Activated T-helper 17 cell treated with anti-CD3 and anti-CD28 coated beads, Interleukin-2, amount 50 U/mL, for 72 hours (primary cell): ENCODE data around the gene FCER2. TPM values are rescaled to one million over a fixed set of nuclear protein-coding genes. Genes with fewer than 3 reads are reported as not detected.

Experiments used
- ATAC-seq: fragments of 150-1000 bp; cut with Tn5 transposase; replicated peaks from 2 replicates; pipeline ENCODE4 v1.10.0; 2021; ENCODE audit warnings: mild to moderate bottlenecking, moderate library complexity
- H3K27ac Mint-ChIP-seq: one replicate; pipeline ENCODE4 v1.8.0; 2022; ENCODE audit warnings: mixed read lengths
- H3K27me3 Mint-ChIP-seq: one replicate; pipeline ENCODE4 v1.8.0; 2022; ENCODE audit warnings: mixed read lengths
- H3K36me3 Mint-ChIP-seq: one replicate; pipeline ENCODE4 v1.8.0; 2022; ENCODE audit warnings: low read depth, mild to moderate bottlenecking, mixed read lengths
- H3K4me1 Mint-ChIP-seq: one replicate; pipeline ENCODE4 v1.8.0; 2022; ENCODE audit warnings: mixed read lengths
- H3K4me3 Mint-ChIP-seq: one replicate; pipeline ENCODE4 v1.8.0; 2022; ENCODE audit warnings: mild to moderate bottlenecking, mixed read lengths
- H3K9me3 Mint-ChIP-seq: one replicate; pipeline ENCODE4 v1.8.0; 2022; ENCODE audit warnings: mixed read lengths
- total RNA-seq, 2 donors: library from RNA; stranded (reverse); gene quantifications; one replicate each; pipeline ENCODE4 v1.2.3, GENCODE V29; 2022

FCER2 gene
- total RNA-seq, 2 donors from 2014 or later, result 0.65 to 2.8 TPM

GRCh38 chr19:7739801-7740681 lies 38.1 kb upstream of the FCER2 start:
- H3K9me3 Mint-ChIP-seq, result no peaks in the 10 kb centered on the region
- H3K27me3 Mint-ChIP-seq, result peaks cover 39% of the 10 kb centered on the region
- no peak overlapping the region for H3K27ac Mint-ChIP-seq
- no peaks in the 10 kb centered on the region for H3K36me3 Mint-ChIP-seq
- ATAC-seq, result no peak
- H3K4me3 Mint-ChIP-seq, result no peak overlapping the region
- H3K4me1 Mint-ChIP-seq, result peaks cover 4% of the 10 kb centered on the region

GRCh38 chr19:7739211-7739755 lies 37.4 kb upstream of the FCER2 start:
- no peak overlapping the region for H3K27ac Mint-ChIP-seq
- H3K9me3 Mint-ChIP-seq, result no peaks in the 10 kb centered on the region
- H3K36me3 Mint-ChIP-seq, result no peaks in the 10 kb centered on the region
- peaks cover 4% of the 10 kb centered on the region for H3K4me1 Mint-ChIP-seq
- H3K4me3 Mint-ChIP-seq, result no peak overlapping the region
- ATAC-seq, result no peak
- H3K27me3 Mint-ChIP-seq, result peaks cover 35% of the 10 kb centered on the region

GRCh38 chr19:7738023-7738422 lies 36.1 kb upstream of the FCER2 start:
- peak; percentile 94 for ATAC-seq

GRCh38 chr19:7737215-7737614 lies 35.3 kb upstream of the FCER2 start:
- Mint-ChIP-seq H3K27ac (no peak overlapping the region), H3K36me3 (no peaks in the 10 kb centered on the region), H3K4me1 (peaks cover 4% of the 10 kb centered on the region), H3K4me3 (no peak overlapping the region), H3K27me3 (peaks cover 25% of the 10 kb centered on the region), H3K9me3 (no peaks in the 10 kb centered on the region)
- ATAC-seq, result no peak

More at GRCh38 chr19:7738023-7738422, 36.1 kb upstream of the FCER2 start:
- H3K36me3 Mint-ChIP-seq, result no peaks in the 10 kb centered on the region
- no peaks in the 10 kb centered on the region for H3K9me3 Mint-ChIP-seq
- H3K27me3 Mint-ChIP-seq, result peaks cover 28% of the 10 kb centered on the region
- H3K27ac Mint-ChIP-seq, result peak overlapping the region; percentile 60
- peaks cover 4% of the 10 kb centered on the region for H3K4me1 Mint-ChIP-seq
- no peak overlapping the region for H3K4me3 Mint-ChIP-seq

- peaks cover 26% of the 10 kb centered on the region for H3K27me3 Mint-ChIP-seq
- H3K36me3 Mint-ChIP-seq, result no peaks in the 10 kb centered on the region
- ATAC-seq, result no peak
- H3K4me1 Mint-ChIP-seq, result peaks cover 4% of the 10 kb centered on the region
- H3K4me3 Mint-ChIP-seq, result no peak overlapping the region
- H3K9me3 Mint-ChIP-seq, result no peaks in the 10 kb centered on the region
- H3K27ac Mint-ChIP-seq, result no peak overlapping the region
Measured at GRCh38 chr19:7736148-7736547, 34.2 kb upstream of the FCER2 start.

GRCh38 chr19:7734220-7735203 lies 32.6 kb upstream of the FCER2 start:
- Mint-ChIP-seq H3K36me3 (no peaks in the 10 kb centered on the region), H3K4me3 (no peak overlapping the region), H3K27ac (no peak overlapping the region), H3K4me1 (peaks cover 4% of the 10 kb centered on the region), H3K9me3 (no peaks in the 10 kb centered on the region), H3K27me3 (peaks cover 19% of the 10 kb centered on the region)
- no peak for ATAC-seq

GRCh38 chr19:7733376-7733775 lies 31.4 kb upstream of the FCER2 start:
- no peak for ATAC-seq
- Mint-ChIP-seq H3K27me3 (peaks cover 22% of the 10 kb centered on the region), H3K4me3 (no peak overlapping the region), H3K4me1 (peaks cover 4% of the 10 kb centered on the region), H3K9me3 (no peaks in the 10 kb centered on the region), H3K27ac (no peak overlapping the region), H3K36me3 (no peaks in the 10 kb centered on the region)

- Mint-ChIP-seq H3K4me3 (no peak within 1 kb of the TSS), H3K27ac (no peak within 1 kb of the TSS), H3K9me3 (no peaks in the 10 kb centered on the region), H3K27me3 (peaks cover 31% of the 10 kb centered on the region), H3K36me3 (no peaks in the 10 kb centered on the region), H3K4me1 (no peaks in the 10 kb centered on the region)
- no peak for ATAC-seq
Measured at GRCh38 chr19:7732045-7732444, 30.1 kb upstream of the FCER2 start, which contains the start of gene CLEC4G. TSS of gene CLEC4G (minus strand) at chr19:7732110. CDS start at chr19:7732102, 8 bp downstream.

- Mint-ChIP-seq H3K4me1 (no peaks in the 10 kb centered on the region), H3K9me3 (no peaks in the 10 kb centered on the region), H3K36me3 (no peaks in the 10 kb centered on the region), H3K27me3 (peaks cover 31% of the 10 kb centered on the region), H3K27ac (no peak overlapping the region), H3K4me3 (no peak overlapping the region)
- no peak for ATAC-seq
Measured at GRCh38 chr19:7731615-7732014, 29.7 kb upstream of the FCER2 start.

- Mint-ChIP-seq H3K27me3 (peaks cover 31% of the 10 kb centered on the region), H3K27ac (no peak overlapping the region), H3K4me3 (no peak overlapping the region), H3K36me3 (no peaks in the 10 kb centered on the region), H3K9me3 (no peaks in the 10 kb centered on the region), H3K4me1 (no peaks in the 10 kb centered on the region)
- ATAC-seq, result no peak
Measured at GRCh38 chr19:7731218-7731595, 29.3 kb upstream of the FCER2 start.

- peaks cover 31% of the 10 kb centered on the region for H3K27me3 Mint-ChIP-seq
- H3K9me3 Mint-ChIP-seq, result no peaks in the 10 kb centered on the region
- H3K36me3 Mint-ChIP-seq, result no peaks in the 10 kb centered on the region
- no peak overlapping the region for H3K27ac Mint-ChIP-seq
- H3K4me1 Mint-ChIP-seq, result no peaks in the 10 kb centered on the region
- ATAC-seq, result no peak
- no peak overlapping the region for H3K4me3 Mint-ChIP-seq
Measured at GRCh38 chr19:7730286-7731217, 28.6 kb upstream of the FCER2 start.

GRCh38 chr19:7729831-7730285 lies 27.9 kb upstream of the FCER2 start:
- Mint-ChIP-seq H3K27me3 (peaks cover 31% of the 10 kb centered on the region), H3K27ac (no peak overlapping the region), H3K4me1 (no peaks in the 10 kb centered on the region), H3K9me3 (no peaks in the 10 kb centered on the region), H3K36me3 (no peaks in the 10 kb centered on the region), H3K4me3 (no peak overlapping the region)
- ATAC-seq, result no peak

- no peak overlapping the region for H3K4me3 Mint-ChIP-seq
- no peaks in the 10 kb centered on the region for H3K4me1 Mint-ChIP-seq
- no peak for ATAC-seq
- H3K27ac Mint-ChIP-seq, result no peak overlapping the region
- H3K9me3 Mint-ChIP-seq, result no peaks in the 10 kb centered on the region
- H3K27me3 Mint-ChIP-seq, result peaks cover 28% of the 10 kb centered on the region
- no peaks in the 10 kb centered on the region for H3K36me3 Mint-ChIP-seq
Measured at GRCh38 chr19:7729211-7729610, 27.3 kb upstream of the FCER2 start.
